ENCODE measurements around the gene ANO1. TPM values are rescaled to one million over a fixed set of nuclear protein-coding genes. Genes with fewer than 3 reads are reported as not detected.

Gene ANO1
- total and polyA plus RNA-seq, 2 of the 8 experiments (the other 6 are each of a cell fraction or from before 2014, with no cell fraction given) = 4.7 to 5.0 TPM

- no peak overlapping the region for H3K4me3 ChIP-seq (ENCODE audit: extremely low read depth in 1 of 4, insufficient read depth in 2 of 4, low read depth in 3 of 4, low read length in 4 of 4)
- H3K36me3 ChIP-seq (ENCODE audit: control insufficient read depth in 2 of 4, insufficient read depth in 4 of 4, low read length in 3 of 4) = no peaks in the 10 kb centered on the region
- H3K14ac ChIP-seq (ENCODE audit: insufficient read length) = no peak overlapping the region
- H3K79me2 ChIP-seq (ENCODE audit: control insufficient read depth in 1 of 2, insufficient read depth in 2 of 2, low read length in 2 of 2) = no peaks in the 10 kb centered on the region
- no peak overlapping the region for H2AFZ ChIP-seq (ENCODE audit: low read length)
- no peak overlapping the region for H3K4me2 ChIP-seq (ENCODE audit: insufficient read depth in 1 of 2, low read depth in 2 of 2, low read length in 2 of 2)
- no peak for FAIRE-seq
- no peaks in the 10 kb centered on the region for H4K20me1 ChIP-seq (replicated peaks in 1 of 2; ENCODE audit: control insufficient read depth in 1 of 2, insufficient read depth in 2 of 2, low read length in 2 of 2)
- no peak overlapping the region for H2BK120ac ChIP-seq (replicated peaks; ENCODE audit: low read depth, low read length)
- no peak overlapping the region for H3K23ac ChIP-seq (ENCODE audit: insufficient read length)
- H3K27ac ChIP-seq (ENCODE audit: low read depth, low read length) = no peak overlapping the region
- WGBS, 2 experiments (ENCODE audit: extremely low coverage in 1 of 2, insufficient coverage in 1 of 2, insufficient read length in 1 of 2, insufficient replicate concordance in 2 of 2, low coverage in 1 of 2, low lambda C conversion rate in 2 of 2, missing lambda C conversion rate in 1 of 2) = 67% methylated on average over 1 of the region's 1 CpG; no CpG with 5 or more reads in 1 of the 2 experiments
- no peak overlapping the region for H2BK15ac ChIP-seq (ENCODE audit: low read length)
- CTCF ChIA-PET (ENCODE audit: partially characterized antibody) = interaction anchor here (1.0 to 1.4 kb wide), 2 partner anchors 8 to 25 kb away, joined by 3 to 5 read pairs; no protein-coding TSS in a partner anchor
- no peak overlapping the region for H2AK5ac ChIP-seq (ENCODE audit: low read depth, low read length)
- no peak overlapping the region for H3K18ac ChIP-seq (ENCODE audit: extremely low read depth, low read length)
- no peaks in the 10 kb centered on the region for H3K27me3 ChIP-seq (replicated peaks in 1 of 4; ENCODE audit: control insufficient read depth in 3 of 4, extremely low read depth in 1 of 4, insufficient read depth in 3 of 4, low read length in 3 of 4)
- no peak overlapping the region for H4K91ac ChIP-seq (replicated peaks; ENCODE audit: insufficient read length, low read length)
- no peaks in the 10 kb centered on the region for H3K23me2 ChIP-seq (ENCODE audit: low read depth, low read length)
- H3K4ac ChIP-seq (replicated peaks; ENCODE audit: insufficient read length, low read depth, low read length) = no peak overlapping the region
- no peak overlapping the region for H4K8ac ChIP-seq (ENCODE audit: extremely low read depth, insufficient read depth, low read length)
- DNase-seq (ENCODE audit: low read depth in 1 of 2, low spot score in 2 of 2) = no peak
- no peak overlapping the region for H3K56ac ChIP-seq (replicated peaks; ENCODE audit: insufficient read length, low read depth, low read length)
- POLR2A ChIA-PET (ENCODE audit: partially characterized antibody) = no interaction called here
- no peak overlapping the region for H2BK5ac ChIP-seq (ENCODE audit: low read depth, low read length)
- H3K9me3 ChIP-seq (ENCODE audit: insufficient read depth in 2 of 2, low read depth in 1 of 2, low read length in 1 of 2) = peaks cover 8 to 11% of the 10 kb centered on the region in 2 experiments; a peak in 3 of 4 replicates
- H2BK20ac ChIP-seq (ENCODE audit: low read length) = no peak overlapping the region
- no peak overlapping the region for H3K9ac ChIP-seq (replicated peaks in 1 of 4; ENCODE audit: extremely low read depth in 1 of 4, low read depth in 3 of 4, low read length in 3 of 4)
- H4K5ac ChIP-seq (ENCODE audit: insufficient read length, low read depth, low read length) = no peak overlapping the region
- no peak overlapping the region for H2BK12ac ChIP-seq (ENCODE audit: low read depth, low read length)
- TF ChIP-seq SP4 (IDR thresholded peaks at IDR 0.05; ENCODE audit: low read length) (no peak), SRF (IDR thresholded peaks at IDR 0.05; ENCODE audit: low read depth, low read length) (no peak), CTBP2 (IDR thresholded peaks at IDR 0.05; ENCODE audit: borderline replicate concordance, insufficient read depth, insufficient read length, low read length) (no peak), CHD1 (IDR thresholded peaks at IDR 0.05; ENCODE audit: low read depth, low read length) (no peak), CREB1 (IDR thresholded peaks at IDR 0.05) (no peak), ATF2 (IDR thresholded peaks at IDR 0.05; ENCODE audit: low read length) (no peak), SIRT6 (IDR thresholded peaks at IDR 0.05; ENCODE audit: low read length) (no peak), JUN (IDR thresholded peaks at IDR 0.05; ENCODE audit: low read depth, low read length) (no peak), SAP30 (IDR thresholded peaks at IDR 0.05; ENCODE audit: insufficient read depth, insufficient replicate concordance, low read length) (no peak), FOSL1 (IDR thresholded peaks at IDR 0.05; ENCODE audit: insufficient read depth, low read depth, low read length) (no peak), TCF12 (IDR thresholded peaks at IDR 0.05; ENCODE audit: low read depth, low read length) (no peak), TBP (IDR thresholded peaks at IDR 0.05; ENCODE audit: low read depth, low read length) (no peak)
- H3K4me1 ChIP-seq (replicated peaks in 1 of 4; ENCODE audit: control insufficient read depth in 3 of 4, insufficient read depth in 4 of 4, low read length in 3 of 4) = no peaks in the 10 kb centered on the region
- no peaks in the 10 kb centered on the region for H3K79me1 ChIP-seq (ENCODE audit: low read depth, low read length)
Measured at GRCh38 chr11:70043482-70043881, 34.6 kb upstream of the ANO1 start.
